CD4-positive, alpha-beta T cell treated with Interleukin-2 at 100 ng/mL for 4 hours (primary cell): ENCODE measurements around the gene RFESD.
A peak's percentile ranks its signal among the peaks of the same experiment; 100 is the strongest.

Experiments
- DNase-seq: peaks from one replicate; pipeline ENCODE4 v3.0.0-alpha.2; 2020; ENCODE audit warnings: low spot score

The RFESD gene

DNA sequence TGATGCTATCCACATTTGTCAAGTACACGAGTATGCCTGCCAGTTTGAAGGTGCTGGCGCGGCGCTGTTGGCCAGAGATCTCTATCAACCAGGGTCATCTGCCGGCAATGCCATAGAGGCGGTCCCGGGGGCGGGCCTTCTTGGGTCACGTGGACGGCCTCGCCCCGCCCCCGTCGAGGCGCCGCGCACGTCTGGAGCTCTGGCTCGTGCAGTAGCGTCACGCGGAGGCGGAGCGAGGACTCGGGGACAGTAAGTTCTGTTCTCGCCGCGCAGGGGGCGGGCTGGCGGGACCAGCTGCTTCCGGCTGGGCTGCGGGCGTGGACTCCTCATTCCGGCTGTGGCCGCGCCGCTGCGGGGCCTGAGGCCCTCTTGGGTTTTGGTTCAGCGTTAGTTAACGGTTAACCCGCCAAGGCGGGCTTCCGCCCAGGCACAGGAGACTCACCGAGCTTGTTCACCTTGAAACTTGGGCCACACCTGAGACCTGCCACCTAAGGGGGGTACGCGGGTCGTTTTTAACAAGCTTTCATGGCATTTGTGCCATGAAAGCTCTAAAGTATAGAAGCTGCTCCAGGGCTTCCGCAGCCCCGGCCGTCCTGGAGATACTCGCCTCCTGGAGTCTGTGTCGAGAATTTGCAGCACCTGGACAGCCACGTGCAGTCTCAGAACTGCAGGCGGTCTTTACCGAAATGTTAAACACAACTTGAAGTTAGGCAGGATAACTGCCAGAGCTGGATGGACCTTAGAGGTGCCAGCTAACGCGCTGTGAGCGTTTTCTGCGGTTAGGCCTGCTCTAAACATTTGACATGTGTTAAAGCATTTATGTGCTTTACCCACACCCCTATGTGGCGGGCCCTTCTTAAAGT lies at the start of gene RFESD:
Gene RFESD, plus strand, starts transcription at position 209 of the 863 bp plus-strand sequence. CDS start 5,495 bp downstream, outside the sequence.
- DNase-seq = peak; percentile 91

DNA sequence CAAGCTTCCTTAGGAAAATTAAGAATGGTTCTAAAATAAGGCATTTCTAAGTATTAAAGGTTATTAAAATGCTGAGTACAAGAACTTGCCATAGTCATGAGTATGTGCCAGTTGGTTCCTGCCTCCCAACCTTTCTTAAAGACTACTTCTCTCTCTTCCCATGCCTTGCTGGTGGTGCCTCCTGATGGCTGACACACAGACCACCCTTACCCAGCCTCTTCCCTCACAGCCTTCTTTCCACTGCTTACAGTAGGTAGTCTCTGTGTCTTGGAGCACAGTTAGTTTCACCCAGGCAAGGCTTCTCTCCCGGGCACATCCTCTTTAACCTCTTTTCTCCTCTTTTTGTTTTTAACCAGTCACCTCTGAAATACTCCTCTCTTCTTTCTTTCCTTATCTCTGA lies 47.3 kb upstream of the RFESD start:
- DNase-seq = no peak

DNA sequence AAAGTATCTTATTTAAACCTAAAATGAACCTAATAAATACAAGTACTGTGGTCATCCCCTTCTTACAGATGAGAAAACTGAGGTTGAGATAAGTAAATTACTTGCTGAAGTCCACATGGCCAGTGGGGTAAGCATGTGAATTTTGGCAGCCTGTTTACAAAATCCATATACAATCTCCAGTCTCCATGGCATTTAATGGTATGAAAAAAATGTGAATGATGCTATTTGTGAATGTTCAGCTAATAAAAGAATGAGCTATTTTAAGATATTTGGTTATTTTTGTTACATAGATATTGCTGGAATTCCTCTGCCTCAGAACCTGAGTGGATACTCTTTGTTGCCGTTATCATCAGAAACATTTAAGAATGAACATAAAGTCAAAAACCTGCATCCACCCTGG lies 46.0 kb upstream of the RFESD start:
- DNase-seq = no peak

DNA sequence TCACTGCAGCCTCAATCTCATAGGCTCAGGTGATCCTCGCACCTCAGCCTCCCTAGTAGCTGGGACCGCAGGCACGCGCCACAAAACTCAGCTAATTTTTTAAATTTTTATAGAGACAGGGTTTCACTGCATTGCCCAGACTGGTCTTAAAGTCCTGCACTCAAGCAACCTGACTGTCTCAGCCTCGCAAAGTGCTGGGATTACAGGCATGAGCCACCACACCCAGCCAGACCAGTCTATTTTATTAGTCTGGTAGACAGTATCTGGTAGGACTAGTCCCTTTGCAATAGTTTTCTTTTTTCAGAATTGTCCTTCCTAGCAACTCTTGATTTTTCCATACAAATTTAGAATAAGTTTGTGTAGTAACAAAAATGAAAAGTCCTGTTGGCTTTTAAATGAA lies 40.8 kb upstream of the RFESD start:
- DNase-seq = no peak

DNA sequence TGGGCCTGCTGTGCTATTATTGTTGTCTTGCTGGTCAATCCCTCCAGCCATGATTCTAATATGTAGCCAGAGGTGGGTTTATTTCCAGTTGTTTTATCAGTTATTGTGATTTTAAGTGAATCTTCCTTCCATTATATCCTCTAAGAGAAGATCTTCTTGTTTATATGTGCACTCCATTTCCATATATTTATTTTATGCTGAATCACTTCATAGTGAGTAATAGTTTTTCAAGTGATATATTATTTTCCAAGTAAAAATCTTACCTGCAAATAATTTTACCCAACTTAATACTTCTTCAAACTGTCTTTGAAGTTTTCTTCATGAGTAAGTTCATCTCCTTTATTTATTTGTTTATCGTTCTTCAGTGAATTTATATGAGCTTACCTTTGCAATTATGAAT lies 40.2 kb upstream of the RFESD start:
- no peak for DNase-seq

DNA sequence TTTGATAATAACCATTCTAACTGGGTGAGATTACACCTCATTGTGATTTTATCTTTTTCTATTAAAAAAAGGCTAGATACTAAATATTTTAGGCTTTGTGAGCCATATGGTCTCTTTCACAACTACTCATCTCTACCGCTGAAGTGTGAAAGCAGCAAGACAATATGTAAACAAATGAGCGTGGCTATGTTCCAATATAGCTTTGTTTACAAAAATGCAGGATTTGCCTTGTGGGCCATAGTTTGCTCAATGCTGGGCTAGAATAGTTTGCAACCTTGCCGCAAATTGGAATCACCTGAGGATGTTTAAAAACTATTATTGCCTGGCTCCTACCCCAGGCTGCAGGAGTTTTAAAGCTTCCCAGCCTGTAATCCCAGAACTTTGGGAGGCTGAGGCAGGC lies 36.9 kb upstream of the RFESD start:
- no peak for DNase-seq

DNA sequence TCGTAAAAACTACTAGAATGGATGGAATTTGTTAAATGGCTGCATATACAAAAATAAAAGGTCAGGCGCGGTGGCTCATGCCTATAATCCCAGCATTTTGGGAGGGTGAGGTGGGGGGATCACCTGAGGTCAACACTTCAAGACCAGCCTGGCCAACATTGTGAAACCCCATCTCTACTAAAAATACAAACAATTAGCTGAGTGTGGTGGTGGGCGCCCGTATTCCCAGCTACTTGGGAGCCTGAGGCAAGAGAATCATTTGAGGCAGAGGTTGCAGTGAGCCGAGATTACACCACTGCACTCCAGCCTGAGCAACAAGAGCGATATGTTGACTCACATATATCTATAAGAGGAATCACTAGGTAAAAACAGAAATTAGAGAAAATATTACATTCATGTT lies 36.0 kb upstream of the RFESD start:
- no peak for DNase-seq

DNA sequence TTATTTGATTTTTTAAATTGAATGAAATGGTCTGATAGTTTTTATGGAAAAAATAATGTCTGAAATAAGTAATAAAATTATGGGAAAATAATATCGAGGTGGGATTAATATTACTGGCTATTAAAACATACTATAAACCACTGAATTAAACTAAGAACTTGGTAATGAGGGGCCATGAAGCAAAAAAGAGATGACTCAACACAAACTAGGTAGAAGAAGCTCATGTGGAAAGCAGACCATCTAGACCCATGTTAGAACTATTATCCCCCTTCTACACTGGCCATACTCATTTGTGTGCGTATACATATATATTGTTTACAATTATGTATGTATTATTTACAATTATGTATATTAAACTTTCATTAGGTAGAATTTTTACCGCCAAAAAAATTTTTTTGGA lies 35.2 kb upstream of the RFESD start:
- DNase-seq = no peak

DNA sequence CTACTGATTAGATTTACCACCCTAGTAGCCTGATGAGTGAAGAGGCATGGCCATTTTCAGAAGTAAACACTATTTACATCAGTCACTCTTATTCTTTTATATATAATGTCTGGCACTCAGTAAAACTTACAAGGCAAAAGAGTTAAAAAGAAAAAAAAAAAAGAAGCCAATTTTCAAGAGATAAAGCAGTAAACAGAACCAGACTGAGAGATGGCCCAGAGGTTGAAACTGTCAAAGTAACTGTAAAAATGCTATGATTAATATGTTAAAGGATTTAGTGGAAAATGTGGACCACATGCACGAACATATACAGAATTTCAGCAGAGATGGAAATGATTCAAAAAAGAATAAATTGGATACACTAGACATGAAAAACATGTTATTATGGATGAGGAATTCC lies 33.1 kb upstream of the RFESD start:
- DNase-seq = no peak

DNA sequence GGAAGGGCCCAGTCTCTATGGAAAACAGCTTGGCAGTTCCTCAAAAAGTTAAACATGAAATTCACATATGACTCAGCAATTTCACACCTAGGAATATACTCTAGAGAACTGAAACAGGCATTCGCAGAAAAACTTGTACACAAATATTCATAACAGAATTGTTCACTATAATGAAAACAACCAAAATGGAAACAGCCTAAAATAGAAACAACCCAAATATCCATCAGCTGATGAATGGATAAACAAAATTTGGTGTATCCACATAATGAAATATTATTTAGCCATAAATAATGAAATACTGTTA lies 31.5 kb upstream of the RFESD start:
- DNase-seq = no peak

DNA sequence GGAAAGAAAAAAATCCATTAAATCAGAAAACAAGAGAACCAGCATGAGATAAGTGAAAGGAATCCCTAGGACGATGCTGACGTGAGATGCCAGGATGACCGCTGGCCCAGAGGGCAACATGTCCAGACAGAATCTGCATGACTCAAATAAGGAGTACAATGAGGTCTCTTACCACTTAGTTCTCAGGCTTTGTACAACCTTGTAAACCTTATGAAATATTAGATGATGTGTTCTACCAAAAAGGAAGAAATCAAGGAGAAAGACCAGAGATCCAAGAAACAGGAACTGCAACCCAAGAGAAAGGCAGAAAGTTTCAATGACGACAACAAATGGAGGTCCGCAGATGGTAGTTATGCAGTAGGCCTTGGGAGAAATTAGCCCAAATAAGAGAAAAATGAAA lies 29.5 kb upstream of the RFESD start:
- DNase-seq = no peak

DNA sequence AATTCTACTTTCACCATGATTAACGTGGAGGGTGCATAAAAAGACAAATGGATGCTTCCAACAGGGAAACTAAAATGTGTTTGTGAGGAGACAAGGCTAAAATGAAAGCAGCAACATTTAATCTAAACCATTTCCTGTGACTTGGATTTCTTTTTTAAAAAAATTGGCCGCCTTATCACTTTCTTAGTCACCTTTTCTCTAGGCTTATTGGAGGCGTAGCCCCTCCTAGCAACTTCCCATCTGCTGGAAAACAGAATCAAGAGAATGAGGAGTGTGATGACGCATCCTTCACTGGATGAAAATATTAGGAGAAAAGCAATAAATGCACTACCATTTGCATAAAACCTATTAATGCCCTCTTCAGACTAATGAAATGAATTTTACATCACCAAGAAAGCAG lies 27.5 kb upstream of the RFESD start:
- no peak for DNase-seq

DNA sequence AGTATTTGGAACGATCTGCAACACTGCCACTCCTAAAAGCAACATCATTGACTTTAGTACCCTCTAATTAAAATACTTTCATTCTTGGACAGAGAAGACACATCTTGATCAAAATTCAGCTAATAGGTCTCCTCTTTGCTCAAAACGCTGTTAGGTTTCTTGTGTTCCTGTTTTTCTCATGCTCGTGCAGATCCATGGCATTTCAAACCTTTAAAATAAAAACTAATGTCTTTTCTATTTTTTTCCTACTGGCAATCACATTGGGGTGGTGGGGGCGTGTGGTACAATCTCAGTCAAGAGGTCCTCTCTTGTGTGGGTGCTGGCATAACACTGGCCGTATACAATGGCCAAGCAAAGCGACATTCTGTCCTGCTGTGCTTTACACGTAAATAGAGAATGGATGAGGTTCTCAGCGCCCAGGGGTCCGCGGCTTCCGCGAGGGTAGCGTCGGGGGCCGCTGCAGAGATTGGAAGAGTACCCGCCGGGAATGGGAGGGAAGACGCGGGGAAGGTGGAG lies 27.0 kb upstream of the RFESD start:
- DNase-seq = no peak

DNA sequence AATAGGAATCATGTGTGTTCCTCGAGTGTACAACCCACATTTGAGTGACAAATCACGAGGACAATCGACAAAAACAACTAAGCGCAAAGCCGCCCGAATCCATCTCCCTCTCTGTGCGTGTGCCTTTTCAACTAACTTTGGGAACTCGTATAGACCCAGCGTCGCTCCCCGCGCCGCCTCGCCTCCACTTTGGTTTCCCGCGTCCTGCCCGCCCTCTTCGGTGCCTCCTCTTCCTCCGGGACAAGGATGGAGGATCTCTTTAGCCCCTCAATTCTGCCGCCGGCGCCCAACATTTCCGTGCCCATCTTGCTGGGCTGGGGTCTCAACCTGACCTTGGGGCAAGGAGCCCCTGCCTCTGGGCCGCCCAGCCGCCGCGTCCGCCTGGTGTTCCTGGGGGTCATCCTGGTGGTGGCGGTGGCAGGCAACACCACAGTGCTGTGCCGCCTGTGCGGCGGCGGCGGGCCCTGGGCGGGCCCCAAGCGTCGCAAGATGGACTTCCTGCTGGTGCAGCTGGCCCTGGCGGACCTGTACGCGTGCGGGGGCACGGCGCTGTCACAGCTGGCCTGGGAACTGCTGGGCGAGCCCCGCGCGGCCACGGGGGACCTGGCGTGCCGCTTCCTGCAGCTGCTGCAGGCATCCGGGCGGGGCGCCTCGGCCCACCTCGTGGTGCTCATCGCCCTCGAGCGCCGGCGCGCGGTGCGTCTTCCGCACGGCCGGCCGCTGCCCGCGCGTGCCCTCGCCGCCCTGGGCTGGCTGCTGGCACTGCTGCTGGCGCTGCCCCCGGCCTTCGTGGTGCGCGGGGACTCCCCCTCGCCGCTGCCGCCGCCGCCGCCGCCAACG lies 26.3 kb upstream of the RFESD start, which contains the start of gene GPR150:
Gene GPR150, plus strand, starts transcription at position 58 of the 840 bp plus-strand sequence. Its CDS starts 189 bp downstream, at position 247.
- peak; percentile 56 for DNase-seq

DNA sequence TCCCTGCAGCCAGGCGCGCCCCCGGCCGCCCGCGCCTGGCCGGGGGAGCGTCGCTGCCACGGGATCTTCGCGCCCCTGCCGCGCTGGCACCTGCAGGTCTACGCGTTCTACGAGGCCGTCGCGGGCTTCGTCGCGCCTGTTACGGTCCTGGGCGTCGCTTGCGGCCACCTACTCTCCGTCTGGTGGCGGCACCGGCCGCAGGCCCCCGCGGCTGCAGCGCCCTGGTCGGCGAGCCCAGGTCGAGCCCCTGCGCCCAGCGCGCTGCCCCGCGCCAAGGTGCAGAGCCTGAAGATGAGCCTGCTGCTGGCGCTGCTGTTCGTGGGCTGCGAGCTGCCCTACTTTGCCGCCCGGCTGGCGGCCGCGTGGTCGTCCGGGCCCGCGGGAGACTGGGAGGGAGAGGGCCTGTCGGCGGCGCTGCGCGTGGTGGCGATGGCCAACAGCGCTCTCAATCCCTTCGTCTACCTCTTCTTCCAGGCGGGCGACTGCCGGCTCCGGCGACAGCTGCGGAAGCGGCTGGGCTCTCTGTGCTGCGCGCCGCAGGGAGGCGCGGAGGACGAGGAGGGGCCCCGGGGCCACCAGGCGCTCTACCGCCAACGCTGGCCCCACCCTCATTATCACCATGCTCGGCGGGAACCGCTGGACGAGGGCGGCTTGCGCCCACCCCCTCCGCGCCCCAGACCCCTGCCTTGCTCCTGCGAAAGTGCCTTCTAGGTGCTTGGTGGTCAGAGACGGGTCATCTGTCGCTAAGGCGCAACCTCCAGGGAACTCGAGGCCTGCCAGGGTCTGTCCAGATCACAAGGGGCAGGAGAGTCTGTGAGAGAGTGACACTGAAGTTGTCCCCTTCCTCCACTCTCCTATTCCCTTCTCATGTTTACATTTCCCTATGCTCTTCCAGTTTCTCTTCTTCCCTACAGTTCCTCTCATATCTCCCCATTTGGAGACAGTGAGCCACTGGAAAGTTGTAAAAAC lies 25.4 kb upstream of the RFESD start:
- peak; percentile 32 for DNase-seq

DNA sequence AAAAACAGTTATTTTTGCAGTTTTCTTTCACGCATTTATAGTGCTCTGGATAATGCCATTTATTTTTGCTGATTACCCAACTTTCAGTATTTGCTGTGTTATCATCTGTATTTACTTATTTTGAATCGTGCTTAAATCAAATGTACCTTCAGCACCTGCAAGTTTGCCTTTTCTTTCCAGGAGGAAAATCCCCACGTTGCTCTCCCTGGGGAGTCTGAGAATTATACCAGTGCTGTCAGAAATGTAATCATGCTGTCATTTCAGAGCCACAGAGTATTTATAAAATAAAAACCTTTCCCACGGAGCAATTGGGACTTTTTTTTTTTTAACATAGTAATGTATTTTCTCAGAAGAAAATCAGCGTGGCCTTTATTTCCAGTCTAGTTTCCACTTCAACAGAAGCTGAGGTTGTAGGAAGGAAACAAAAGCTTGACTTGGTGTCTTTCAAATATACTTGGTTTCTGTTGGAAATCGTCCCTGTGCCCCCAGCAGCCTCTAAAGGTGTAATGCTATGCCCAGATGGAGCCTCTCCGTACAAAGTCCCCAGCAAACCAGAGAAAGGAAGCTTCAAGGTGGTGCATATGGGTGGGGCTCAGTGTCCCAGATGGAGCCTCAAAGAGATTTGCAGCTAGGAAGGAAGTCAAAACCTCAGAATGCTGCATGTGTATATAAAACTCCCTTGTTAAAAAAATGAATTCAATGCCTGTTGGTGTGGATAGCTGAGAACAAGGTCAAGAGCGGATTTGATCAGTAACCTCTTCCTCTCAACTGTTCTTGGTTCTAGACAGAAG lies 24.5 kb upstream of the RFESD start:
- DNase-seq = peak; percentile 41

DNA sequence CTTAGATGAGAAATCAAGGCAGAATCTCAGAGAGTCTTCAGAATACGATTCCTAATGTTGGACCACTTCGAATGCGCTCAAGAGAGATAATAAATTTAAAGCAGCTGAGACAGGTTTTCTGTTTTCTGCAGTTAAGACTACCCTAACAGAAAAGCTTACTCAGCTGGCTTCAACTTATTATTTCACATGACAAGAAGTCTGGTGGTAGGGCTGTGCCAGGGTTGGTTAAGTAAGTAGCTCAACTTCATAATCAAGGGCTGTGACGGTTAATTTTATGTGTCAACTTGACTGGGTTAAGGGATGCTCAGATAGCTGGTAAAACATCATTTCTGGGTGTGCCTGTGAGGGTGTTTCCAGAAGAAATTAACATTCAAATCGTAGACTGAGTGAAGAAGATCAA lies 22.9 kb upstream of the RFESD start:
- no peak for DNase-seq

DNA sequence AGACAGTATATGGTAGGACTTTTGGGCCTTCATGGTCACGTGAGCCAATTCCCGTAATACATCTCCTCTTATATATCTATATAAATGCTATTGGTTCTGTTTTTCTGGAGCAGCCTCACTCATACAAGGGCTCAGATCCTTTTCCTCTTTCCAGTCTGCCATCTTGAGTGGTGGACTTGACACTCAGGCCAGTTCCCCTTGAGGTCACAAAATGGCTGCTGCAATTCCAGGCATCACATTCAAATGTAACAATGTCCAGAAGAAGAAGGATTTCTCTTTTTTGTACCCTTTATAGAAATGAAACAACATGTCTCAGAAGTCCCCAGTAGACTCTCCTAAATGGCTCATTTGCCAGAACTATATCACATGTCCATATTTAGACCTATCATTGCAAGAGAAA lies 22.2 kb upstream of the RFESD start:
- no peak for DNase-seq

DNA sequence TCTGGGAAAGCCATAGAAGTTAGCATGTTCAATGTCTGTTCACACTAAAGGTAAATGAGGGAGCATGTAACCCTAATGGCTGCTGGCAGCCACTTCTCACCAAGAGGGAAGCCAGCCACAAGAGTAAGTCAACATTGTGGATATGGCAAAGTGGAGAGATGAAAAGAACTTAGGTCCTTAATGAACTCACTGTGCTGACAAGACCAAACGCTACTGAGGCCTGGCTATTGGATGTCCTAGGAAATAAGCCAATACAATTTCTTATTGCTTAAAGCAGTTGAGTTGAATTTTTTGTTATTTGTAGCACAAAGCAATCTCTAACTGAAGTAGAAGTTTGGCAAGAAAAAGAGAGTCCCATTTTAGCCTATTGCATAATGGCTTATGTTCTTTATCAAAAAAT lies 19.9 kb upstream of the RFESD start:
- no peak for DNase-seq

DNA sequence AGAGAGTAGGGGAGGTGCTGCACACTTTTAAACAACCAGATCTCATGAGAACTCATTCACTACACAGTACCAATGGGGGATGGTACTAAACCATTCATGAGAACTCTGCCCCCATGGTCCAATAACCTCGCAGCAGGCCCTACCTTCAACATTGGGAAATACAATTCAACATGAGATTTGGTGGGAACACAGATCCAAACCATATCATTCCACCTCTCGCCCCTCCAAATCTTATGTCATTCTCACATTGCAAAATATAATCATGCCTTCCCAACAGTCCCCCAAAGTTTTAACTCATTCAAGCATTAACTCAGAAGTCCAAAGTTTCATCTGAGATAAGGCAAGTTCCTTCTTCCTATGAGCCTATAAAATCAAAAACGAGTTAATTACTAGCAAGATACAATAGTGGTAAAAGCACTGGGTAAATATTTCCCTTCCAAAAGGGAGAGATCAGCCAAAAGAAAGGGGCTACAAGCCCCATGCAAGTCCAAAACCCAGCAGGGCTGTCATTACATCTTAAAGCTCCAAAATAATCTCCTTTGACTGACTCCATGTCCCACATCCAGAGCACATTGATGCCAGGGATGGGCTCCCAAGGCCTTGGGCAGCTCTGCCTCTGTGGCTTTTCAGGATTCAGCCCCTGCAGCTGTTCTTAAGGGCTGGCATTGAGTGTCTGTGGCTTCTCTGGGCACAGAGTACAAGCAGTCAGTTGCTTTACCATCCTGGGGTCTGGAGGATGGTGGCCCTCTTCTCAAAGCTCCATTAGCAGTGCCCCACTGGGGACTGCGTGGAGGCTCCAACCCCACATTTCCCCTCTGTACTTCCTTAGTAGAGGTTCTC lies 18.4 kb upstream of the RFESD start:
- no peak for DNase-seq
